ENCODE results near the gene SV2B.

- TF ChIP-seq TAF1 (IDR thresholded peaks at IDR 0.05; ENCODE audit: borderline replicate concordance, insufficient read depth, low read length) (no peak), POLR2AphosphoS5 (IDR thresholded peaks at IDR 0.05; ENCODE audit: low read depth, low read length) (no peak)
Observed at GRCh38 chr15:91186904-91187656, 87.0 kb downstream of the SV2B start.

Measured in PFSK-1 (cell line).